ENCODE measurements around the gene CORO1C. TPM values are rescaled to one million over a fixed set of nuclear protein-coding genes. Genes with fewer than 3 reads are reported as not detected.
A peak's percentile ranks its signal among the peaks of the same experiment; 100 is the strongest.

Gene CORO1C
- total RNA-seq, 1 donor from 2014 or later: 59.6 TPM

DNA sequence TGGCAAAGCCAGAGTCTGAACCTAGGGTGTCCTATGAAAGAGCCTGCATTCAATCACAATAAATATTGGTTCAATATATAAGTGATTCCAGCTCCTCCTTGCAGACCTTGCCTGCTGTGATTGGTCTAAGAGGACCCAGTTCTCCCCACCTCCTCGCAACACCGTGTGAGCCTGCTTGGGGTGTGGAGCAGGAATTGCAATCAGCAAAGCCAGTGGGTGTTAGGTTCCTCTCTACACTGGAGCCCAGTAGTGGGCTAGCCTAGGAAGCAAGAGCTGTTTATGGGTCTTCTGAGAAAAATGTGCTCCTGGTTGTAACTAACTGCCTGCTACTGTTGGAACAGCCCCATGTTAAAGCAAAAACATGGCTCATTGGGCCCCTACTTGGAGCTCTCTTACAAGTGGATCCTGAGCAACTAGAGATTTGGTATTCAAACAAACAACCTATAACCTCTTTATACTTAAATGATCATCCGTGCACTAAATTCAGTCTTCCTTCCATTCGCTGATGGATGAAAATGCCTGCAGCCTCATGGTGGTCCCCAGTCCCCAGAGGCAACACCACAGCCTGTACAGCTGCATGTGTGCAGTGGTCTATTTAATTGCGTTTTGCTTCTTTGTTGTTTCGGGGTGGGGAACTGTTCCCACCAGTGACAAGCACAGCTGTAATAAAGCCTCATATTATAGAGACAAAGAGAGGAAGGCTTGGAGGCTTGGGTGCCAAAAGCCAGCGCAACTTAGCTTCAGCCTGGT is 93.9 kb downstream of the CORO1C start:
- TF ChIP-seq, protein P1, sequence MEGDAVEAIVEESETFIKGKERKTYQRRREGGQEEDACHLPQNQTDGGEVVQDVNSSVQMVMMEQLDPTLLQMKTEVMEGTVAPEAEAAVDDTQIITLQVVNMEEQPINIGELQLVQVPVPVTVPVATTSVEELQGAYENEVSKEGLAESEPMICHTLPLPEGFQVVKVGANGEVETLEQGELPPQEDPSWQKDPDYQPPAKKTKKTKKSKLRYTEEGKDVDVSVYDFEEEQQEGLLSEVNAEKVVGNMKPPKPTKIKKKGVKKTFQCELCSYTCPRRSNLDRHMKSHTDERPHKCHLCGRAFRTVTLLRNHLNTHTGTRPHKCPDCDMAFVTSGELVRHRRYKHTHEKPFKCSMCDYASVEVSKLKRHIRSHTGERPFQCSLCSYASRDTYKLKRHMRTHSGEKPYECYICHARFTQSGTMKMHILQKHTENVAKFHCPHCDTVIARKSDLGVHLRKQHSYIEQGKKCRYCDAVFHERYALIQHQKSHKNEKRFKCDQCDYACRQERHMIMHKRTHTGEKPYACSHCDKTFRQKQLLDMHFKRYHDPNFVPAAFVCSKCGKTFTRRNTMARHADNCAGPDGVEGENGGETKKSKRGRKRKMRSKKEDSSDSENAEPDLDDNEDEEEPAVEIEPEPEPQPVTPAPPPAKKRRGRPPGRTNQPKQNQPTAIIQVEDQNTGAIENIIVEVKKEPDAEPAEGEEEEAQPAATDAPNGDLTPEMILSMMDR (IDR thresholded peaks at IDR 0.05; ENCODE audit: borderline replicate concordance): no peak
- intact Hi-C loops (cut with micrococcal nuclease): no loop called here
- Histone ChIP-seq H3K36me3 (no peaks in the 10 kb centered on the region), H3K4me3 (no peak overlapping the region), H3K27ac (replicated peaks) (peak overlapping the region; percentile 66), H3K9me3 (replicated peaks) (no peaks in the 10 kb centered on the region), H3K27me3 (ENCODE audit: low read depth) (no peaks in the 10 kb centered on the region), H3K4me1 (peaks cover 54% of the 10 kb centered on the region)
- no peak for DNase-seq

DNA sequence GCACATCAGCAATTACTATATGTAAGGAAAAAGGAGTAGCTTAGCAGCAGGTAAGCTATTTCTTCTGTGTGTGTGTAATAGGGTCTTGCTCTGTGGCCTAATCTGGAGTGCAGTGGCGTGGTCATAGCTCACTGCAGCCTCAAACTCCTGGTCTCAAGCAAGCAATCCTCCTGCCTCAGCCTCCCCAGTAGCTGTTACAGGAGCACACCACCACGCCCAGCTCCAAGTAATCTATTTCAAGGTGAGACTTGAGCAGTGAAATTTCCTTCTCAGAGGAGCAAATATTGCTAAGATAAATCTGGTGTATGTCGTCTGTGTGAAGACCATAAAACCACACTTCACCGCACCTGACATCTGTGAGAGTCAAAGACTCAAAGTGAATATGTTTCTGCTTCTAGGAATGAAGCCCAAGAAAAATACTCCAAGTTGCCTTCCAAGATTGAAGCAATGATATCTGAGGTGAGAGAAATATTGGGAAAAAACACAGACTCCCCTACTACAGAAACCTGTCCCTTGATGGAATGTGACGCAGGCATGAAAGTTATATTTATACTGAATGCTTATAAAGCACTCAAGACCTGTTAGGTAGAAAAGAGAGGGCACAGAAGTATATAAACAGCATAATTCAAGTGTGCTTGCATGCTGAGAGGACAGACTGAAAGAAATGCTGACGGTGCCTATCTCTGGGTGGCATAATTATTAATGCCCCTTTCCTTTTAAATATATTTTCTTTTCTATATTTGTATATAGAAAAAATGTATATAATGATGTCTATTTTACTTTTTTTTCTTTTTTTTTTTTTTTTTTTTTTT is 95.1 kb downstream of the CORO1C start:
- peaks cover 42% of the 10 kb centered on the region for H3K4me1 ChIP-seq
- intact Hi-C loops (cut with micrococcal nuclease): no loop called here
- DNase-seq: no peak
- H3K4me3 ChIP-seq: no peak overlapping the region
- TF ChIP-seq, protein P1 (IDR thresholded peaks at IDR 0.05; ENCODE audit: borderline replicate concordance): no peak
- H3K27me3 ChIP-seq (ENCODE audit: low read depth): no peaks in the 10 kb centered on the region
- no peaks in the 10 kb centered on the region for H3K9me3 ChIP-seq (replicated peaks)
- no peaks in the 10 kb centered on the region for H3K36me3 ChIP-seq
- H3K27ac ChIP-seq (replicated peaks): no peak overlapping the region

DNA sequence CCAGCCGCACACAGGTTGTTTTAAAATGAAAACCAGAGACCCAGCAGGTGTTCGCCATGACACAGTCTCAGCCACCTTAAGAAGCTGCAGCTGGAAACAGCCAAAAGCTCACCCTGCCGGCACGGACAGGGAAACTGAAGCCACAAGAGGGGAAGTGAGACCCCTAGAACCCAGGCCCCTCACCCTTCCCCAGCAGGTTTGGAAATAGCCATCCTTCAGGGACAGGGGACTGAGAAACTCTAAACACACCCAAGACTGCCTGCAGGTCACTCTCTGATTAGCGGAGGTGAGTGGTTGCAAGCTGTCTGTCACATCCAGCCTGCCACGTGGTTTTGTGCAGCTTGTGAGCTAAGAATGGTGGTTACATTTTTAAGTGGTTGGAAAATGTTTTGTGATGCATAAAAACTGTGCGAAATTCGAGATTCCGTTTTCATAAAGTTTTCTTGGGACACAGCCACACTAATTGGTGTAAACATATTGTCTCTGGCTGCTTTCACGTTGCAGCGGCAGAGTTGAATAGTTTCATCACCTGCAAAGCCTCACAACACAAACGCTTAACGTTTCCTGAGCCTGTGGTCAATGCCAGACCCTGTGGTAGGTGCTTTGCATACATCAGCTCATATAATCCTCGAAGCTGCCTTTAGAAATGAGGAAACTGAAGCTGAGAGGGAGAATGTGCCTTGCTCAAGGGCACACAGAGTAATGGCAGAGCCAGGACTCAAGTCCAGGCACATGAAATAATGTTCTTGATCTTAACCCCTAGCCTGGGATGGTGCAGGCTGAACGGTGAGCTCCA is 95.9 kb downstream of the CORO1C start:
- no peaks in the 10 kb centered on the region for H3K36me3 ChIP-seq
- H3K9me3 ChIP-seq (replicated peaks): no peaks in the 10 kb centered on the region
- intact Hi-C loops (cut with micrococcal nuclease): no loop called here
- H3K4me1 ChIP-seq: peaks cover 37% of the 10 kb centered on the region
- H3K27me3 ChIP-seq (ENCODE audit: low read depth): no peaks in the 10 kb centered on the region
- DNase-seq: no peak
- TF ChIP-seq, protein P1 (IDR thresholded peaks at IDR 0.05; ENCODE audit: borderline replicate concordance): no peak
- H3K4me3 ChIP-seq: no peak overlapping the region
- H3K27ac ChIP-seq (replicated peaks): no peak overlapping the region

DNA sequence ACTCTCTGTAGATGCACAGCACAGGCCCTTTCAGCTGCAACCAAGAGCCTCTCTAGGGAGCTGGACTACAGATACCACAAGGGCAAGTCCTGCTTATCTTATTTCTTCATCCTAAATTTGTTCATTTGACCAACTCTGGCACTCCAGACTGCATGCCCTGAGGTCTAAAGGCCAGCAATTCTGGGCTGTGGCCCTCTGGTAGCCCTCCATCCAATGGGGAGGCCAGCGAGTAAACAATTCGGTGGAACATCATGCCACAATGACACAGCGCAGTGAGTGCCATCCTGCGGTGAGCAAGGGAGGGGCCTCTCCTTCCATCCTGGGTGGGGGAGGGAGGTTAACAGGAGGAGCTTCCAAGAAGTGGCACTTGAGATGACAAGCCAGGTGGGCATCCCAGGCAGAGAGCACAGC is 97.0 kb downstream of the CORO1C start:
- H3K4me3 ChIP-seq: no peak overlapping the region

More for the DNA sequence above, 97.0 kb downstream of the CORO1C start:
- peak overlapping the region; percentile 50 for H3K27ac ChIP-seq (replicated peaks)
- intact Hi-C loops (cut with micrococcal nuclease): no loop called here
- no peaks in the 10 kb centered on the region for H3K9me3 ChIP-seq (replicated peaks)
- H3K27me3 ChIP-seq (ENCODE audit: low read depth): no peaks in the 10 kb centered on the region
- TF ChIP-seq, protein P1 (IDR thresholded peaks at IDR 0.05; ENCODE audit: borderline replicate concordance): no peak
- DNase-seq: no peak
- H3K4me1 ChIP-seq: peaks cover 46% of the 10 kb centered on the region
- H3K36me3 ChIP-seq: no peaks in the 10 kb centered on the region
